Spleen (tissue), 11 donors: Measurements from ENCODE around the gene ABLIM2. TPM values are rescaled to one million over a fixed set of nuclear protein-coding genes. Genes with fewer than 3 reads are reported as not detected.

Experiments
- DNase-seq: peaks from one replicate; pipeline ENCODE4 v3.0.0-alpha.2; 2020
- H3K27ac ChIP-seq, 8 donors: fragments of 200-600 bp; sonication (generic) in 7 of 8; 1 replicate in 4 of 8; 2 replicates in 4 of 8; pipeline versions ENCODE4 v1.5.0 to v1.8.0; 2016 to 2021; ENCODE audit warnings: inconsistent platforms in 4 of 8, mild to moderate bottlenecking in 4 of 8, moderate library complexity in 1 of 8
- H3K27me3 ChIP-seq, 7 donors: fragments of 200-600 bp; sonication (generic) in 6 of 7; replicated peaks in 1 of 7; 1 replicate in 4 of 7; 2 replicates in 3 of 7; pipeline versions ENCODE4 v1.5.0 to v1.8.0; 2016 to 2021; ENCODE audit warnings: inconsistent platforms in 3 of 7, mild to moderate bottlenecking in 1 of 7
- H3K36me3 ChIP-seq, 6 donors: fragments of 200-600 bp; sonication (generic) in 5 of 6; 1 replicate in 4 of 6; 2 replicates in 2 of 6; pipeline versions ENCODE4 v1.5.0 to v1.8.0; 2016 to 2021; ENCODE audit warnings: inconsistent platforms in 2 of 6
- H3K4me1 ChIP-seq, 6 donors: fragments of 200-600 bp; sonication (generic) in 5 of 6; 1 replicate in 3 of 6; 2 replicates in 3 of 6; pipeline versions ENCODE4 v1.5.0 to v1.8.0; 2016 to 2021; ENCODE audit warnings: inconsistent platforms in 3 of 6
- H3K4me3 ChIP-seq, 8 donors: fragments of 200-600 bp; sonication (generic) in 7 of 8; 1 replicate in 4 of 8; 2 replicates in 4 of 8; pipeline versions ENCODE4 v1.5.0 to v1.8.0; 2016 to 2021; ENCODE audit warnings: inconsistent platforms in 4 of 8, mild to moderate bottlenecking in 4 of 8, moderate library complexity in 2 of 8
- H3K9me3 ChIP-seq, 8 donors: fragments of 200-600 bp; sonication (generic) in 7 of 8; 1 replicate in 4 of 8; 2 replicates in 4 of 8; pipeline versions ENCODE4 v1.5.0 to v1.8.0; 2016 to 2021; ENCODE audit warnings: inconsistent platforms in 4 of 8
- POLR2A ChIP-seq, 3 donors: fragments of 450-650 bp; IDR thresholded peaks; one replicate each; pipeline ENCODE4 v1.5.1; 2017; ENCODE audit warnings: antibody characterized with exemption in 3 of 3, mild to moderate bottlenecking in 1 of 3
- POLR2AphosphoS5 ChIP-seq, 3 donors: sonication (generic); formaldehyde crosslinking; IDR thresholded peaks; one replicate each; pipeline ENCODE4 v1.5.1; 2017; ENCODE audit warnings: antibody characterized with exemption in 3 of 3
- WGBS, 5 donors: extraction: QIAGEN DNeasy Blood & Tissue Kit in 3 of 5; methylation state at CpG; one replicate each; pipeline versions ENCODE4 v1.1.5 to v1.1.7; 2013 to 2018; 5-methylcytosine and 5-hydroxymethylcytosine counted together
- intact Hi-C: fragments of 100-400 bp; cut with DNase I; formaldehyde crosslinking; loops from one replicate; pipeline ENCODE4 v1.15.0; 2023; ENCODE audit warnings: low total_unique reads
- polyA plus RNA-seq, 3 donors: library from polyadenylated mRNA; stranded (reverse); fragments of 200-250 nt; gene quantifications; one replicate each; pipeline ENCODE4 v1.2.1, GENCODE V29; 2013
- total RNA-seq, 7 donors: library from RNA; depleted of rRNA in 3 of 7; stranded (reverse); fragments of >200 nt in 3 of 7; fragmentation: NEBNext Ultra II Directional in 4 of 7; extraction: Animal tissue kit (Norgen Biotek cat#: 25700) in 4 of 7; gene quantifications; one replicate each; pipeline versions ENCODE4 v1.1.0 to v1.2.1, GENCODE V29; 2016 to 2021
- TF ChIP-seq, protein P1 (sequence below), 11 experiments: fragments of 200-600 bp in 7 of 11; fragments of 450-650 bp in 4 of 11; sonication (generic) in 4 of 11; IDR thresholded peaks in 8 of 11; conservative IDR thresholded peaks in 3 of 11; 1 replicate in 7 of 11; 2 replicates in 4 of 11; pipeline versions ENCODE4 v1.4.0 to v1.8.0; 2016 to 2021; ENCODE audit warnings: antibody characterized with exemption in 11 of 11, inconsistent platforms in 4 of 11, mild to moderate bottlenecking in 1 of 11
- donor health status: healthy with polysubstance abuse.
- donor health status: DM: no; HTN: no; CAD: no; lungs with moderate emphysema.
- donor health status: DM: no; HTN: no; CAD: no.
- donor health status: Bipolar disorder and iron deficiency.
- donor health status: healthy.
- donor health status: DM: no; HTN: no; CAD: no.
- donor health status: DM: yes; HTN: yes; CAD: no.

The ABLIM2 gene
- total and polyA plus RNA-seq, 10 donors = 11.8 to 127 (median 62.8) TPM

DNA sequence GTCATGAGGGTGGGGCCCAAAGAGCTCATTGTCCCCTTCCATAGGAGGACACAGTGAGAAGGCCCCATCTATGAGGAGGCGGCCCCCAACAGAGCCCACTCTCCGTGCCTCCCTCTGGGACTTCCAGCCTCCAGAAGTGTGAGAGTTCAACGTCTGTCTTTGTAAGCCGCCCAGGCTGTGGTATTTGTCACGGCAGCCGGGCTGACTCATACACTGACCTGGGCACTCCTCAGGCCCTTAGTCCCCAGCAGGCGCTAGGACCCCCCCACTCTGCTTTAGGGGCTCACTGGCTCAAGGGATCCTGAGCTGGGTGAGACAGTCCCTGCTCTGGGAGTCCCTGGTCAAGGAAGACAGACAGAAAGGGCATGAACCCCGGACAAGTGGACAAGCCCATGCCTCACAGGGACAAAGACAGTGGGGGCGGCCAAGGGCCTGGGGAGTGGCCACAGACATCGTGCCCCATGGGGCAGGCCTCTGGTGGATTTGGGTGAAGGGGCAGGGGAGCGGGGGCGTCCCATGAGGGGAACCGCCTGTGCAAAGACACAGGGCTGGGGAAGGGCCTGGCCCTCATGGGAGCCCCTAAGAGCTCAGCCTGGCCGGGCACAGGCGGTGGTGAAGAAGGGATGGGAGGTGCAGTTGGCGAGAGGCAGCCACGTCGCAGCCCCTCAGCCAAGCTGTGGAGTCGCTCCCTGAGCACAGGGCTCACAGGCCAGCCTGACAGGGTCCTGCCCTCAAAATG lies 21.5 kb downstream of the ABLIM2 start:
- 85 to 90% (median 89%) methylated on average over 14 to 19 of the region's 19 CpGs for WGBS, 5 donors

GRCh38 chr4:8136529-8136928 lies 22.1 kb downstream of the ABLIM2 start:
- no peaks in the 10 kb centered on the region for H3K27me3 ChIP-seq
- DNase-seq = peak; percentile 81
- peaks cover 17 to 77% (median 46%) of the 10 kb centered on the region in 6 donors for H3K4me1 ChIP-seq
- no peak overlapping the region for H3K4me3 ChIP-seq
- peak in 2 of 3 donors; percentile 81 for TF ChIP-seq POLR2AphosphoS5 (IDR thresholded peaks at IDR 0.05)
- no peak for TF ChIP-seq POLR2A (IDR thresholded peaks at IDR 0.05)
- peaks cover 0 to 10% (median 3%) of the 10 kb centered on the region in 8 donors for H3K9me3 ChIP-seq
- H3K27ac ChIP-seq = peak overlapping the region in 6 of 8 donors; percentile 1 to 83 (median 75)
- peaks cover 0 to 10% (median 0%) of the 10 kb centered on the region in 6 donors for H3K36me3 ChIP-seq
- intact Hi-C loops = no loop called here
- WGBS, 5 donors = 56 to 90% (median 71%) methylated on average over 9 to 12 of the region's 12 CpGs

More for the DNA sequence above, 21.5 kb downstream of the ABLIM2 start:
- peaks cover 0 to 10% (median 3%) of the 10 kb centered on the region in 8 donors for H3K9me3 ChIP-seq
- H3K4me3 ChIP-seq = no peak overlapping the region
- intact Hi-C loops = no loop called here
- TF ChIP-seq POLR2A (IDR thresholded peaks at IDR 0.05) (no peak), POLR2AphosphoS5 (IDR thresholded peaks at IDR 0.05) (no peak)
- TF ChIP-seq, protein P1, sequence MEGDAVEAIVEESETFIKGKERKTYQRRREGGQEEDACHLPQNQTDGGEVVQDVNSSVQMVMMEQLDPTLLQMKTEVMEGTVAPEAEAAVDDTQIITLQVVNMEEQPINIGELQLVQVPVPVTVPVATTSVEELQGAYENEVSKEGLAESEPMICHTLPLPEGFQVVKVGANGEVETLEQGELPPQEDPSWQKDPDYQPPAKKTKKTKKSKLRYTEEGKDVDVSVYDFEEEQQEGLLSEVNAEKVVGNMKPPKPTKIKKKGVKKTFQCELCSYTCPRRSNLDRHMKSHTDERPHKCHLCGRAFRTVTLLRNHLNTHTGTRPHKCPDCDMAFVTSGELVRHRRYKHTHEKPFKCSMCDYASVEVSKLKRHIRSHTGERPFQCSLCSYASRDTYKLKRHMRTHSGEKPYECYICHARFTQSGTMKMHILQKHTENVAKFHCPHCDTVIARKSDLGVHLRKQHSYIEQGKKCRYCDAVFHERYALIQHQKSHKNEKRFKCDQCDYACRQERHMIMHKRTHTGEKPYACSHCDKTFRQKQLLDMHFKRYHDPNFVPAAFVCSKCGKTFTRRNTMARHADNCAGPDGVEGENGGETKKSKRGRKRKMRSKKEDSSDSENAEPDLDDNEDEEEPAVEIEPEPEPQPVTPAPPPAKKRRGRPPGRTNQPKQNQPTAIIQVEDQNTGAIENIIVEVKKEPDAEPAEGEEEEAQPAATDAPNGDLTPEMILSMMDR (IDR thresholded peaks at IDR 0.05 in 8 of 11, conservative IDR thresholded peaks at IDR 0.05 in 3 of 11) = no peak
- peaks cover 17 to 78% (median 47%) of the 10 kb centered on the region in 6 donors for H3K4me1 ChIP-seq
- peaks cover 0 to 10% (median 0%) of the 10 kb centered on the region in 6 donors for H3K36me3 ChIP-seq
- DNase-seq = no peak
- no peaks in the 10 kb centered on the region for H3K27me3 ChIP-seq
- peak overlapping the region in 6 of 8 donors; percentile 1 to 83 (median 58) for H3K27ac ChIP-seq

GRCh38 chr4:8135666-8136065 lies 22.9 kb downstream of the ABLIM2 start:
- WGBS, 5 donors = 81 to 86% (median 83%) methylated on average over 15 of the region's 15 CpGs
- H3K27me3 ChIP-seq = no peaks in the 10 kb centered on the region
- DNase-seq = no peak
- H3K4me1 ChIP-seq = peaks cover 20 to 78% (median 48%) of the 10 kb centered on the region in 6 donors
- TF ChIP-seq POLR2A (IDR thresholded peaks at IDR 0.05) (no peak), POLR2AphosphoS5 (IDR thresholded peaks at IDR 0.05) (no peak)
- TF ChIP-seq, protein P1 (IDR thresholded peaks at IDR 0.05 in 8 of 11, conservative IDR thresholded peaks at IDR 0.05 in 3 of 11) = no peak
- H3K36me3 ChIP-seq = peaks cover 0 to 10% (median 0%) of the 10 kb centered on the region in 6 donors
- peaks cover 0 to 8% (median 1%) of the 10 kb centered on the region in 8 donors for H3K9me3 ChIP-seq
- H3K27ac ChIP-seq = peak overlapping the region in 5 of 8 donors; percentile 67 to 83 (median 80)
- intact Hi-C loops = no loop called here
- H3K4me3 ChIP-seq = no peak overlapping the region

GRCh38 chr4:8133897-8134563 lies 24.6 kb downstream of the ABLIM2 start:
- TF ChIP-seq POLR2AphosphoS5 (IDR thresholded peaks at IDR 0.05) = peak; percentile 77 to 86 (median 80)
- TF ChIP-seq, protein P1 (IDR thresholded peaks at IDR 0.05 in 8 of 11, conservative IDR thresholded peaks at IDR 0.05 in 3 of 11) = no peak
- no peak for TF ChIP-seq POLR2A (IDR thresholded peaks at IDR 0.05)
- Histone ChIP-seq H3K27me3 (no peaks in the 10 kb centered on the region), H3K27ac (peak overlapping the region in 7 of 8 donors; percentile 23 to 83 (median 70)), H3K9me3 (no peaks in the 10 kb centered on the region), H3K36me3 (peaks cover 0 to 10% (median 0%) of the 10 kb centered on the region in 6 donors), H3K4me1 (peaks cover 28 to 90% (median 61%) of the 10 kb centered on the region in 6 donors), H3K4me3 (no peak overlapping the region)
- intact Hi-C loops = no loop called here
- DNase-seq = peak; percentile 81
- 49 to 64% (median 54%) methylated on average over 24 to 26 of the region's 26 CpGs for whole genome bisulfite sequencing, 5 donors
